Measurements from ENCODE around the gene CLEC14A. TPM values are rescaled to one million over a fixed set of nuclear protein-coding genes. Genes with fewer than 3 reads are reported as not detected.

The CLEC14A gene
- 1.1 and 2.4 TPM in 2 replicates for polyA plus RNA-seq

GRCh38 chr14:38255673-38256532 lies at the start of gene CLEC14A:
Gene CLEC14A, minus strand, starts transcription at chr14:38256093. Its CDS starts 71 bp downstream, at chr14:38256022.

GRCh38 chr14:38207736-38208617 lies 47.9 kb downstream of the CLEC14A start, which contains the start of gene SSTR1:
Gene SSTR1, plus strand, starts transcription at chr14:38207904. Its CDS starts 1,486 bp downstream, at chr14:38209390.

Other genes with a start within 250 kb of the CLEC14A start
- gene SSTR1, start 48.2 kb downstream of the CLEC14A start, polyA plus RNA-seq: 0.67 and 3.3 TPM in 2 replicates

All from Purkinje cell (primary cell).